ENCODE results near the gene UNC13B. TPM values are rescaled to one million over a fixed set of nuclear protein-coding genes. Genes with fewer than 3 reads are reported as not detected.

Gene UNC13B
- total RNA-seq, 1 donor from 2014 or later, result 30.5 TPM

DNA sequence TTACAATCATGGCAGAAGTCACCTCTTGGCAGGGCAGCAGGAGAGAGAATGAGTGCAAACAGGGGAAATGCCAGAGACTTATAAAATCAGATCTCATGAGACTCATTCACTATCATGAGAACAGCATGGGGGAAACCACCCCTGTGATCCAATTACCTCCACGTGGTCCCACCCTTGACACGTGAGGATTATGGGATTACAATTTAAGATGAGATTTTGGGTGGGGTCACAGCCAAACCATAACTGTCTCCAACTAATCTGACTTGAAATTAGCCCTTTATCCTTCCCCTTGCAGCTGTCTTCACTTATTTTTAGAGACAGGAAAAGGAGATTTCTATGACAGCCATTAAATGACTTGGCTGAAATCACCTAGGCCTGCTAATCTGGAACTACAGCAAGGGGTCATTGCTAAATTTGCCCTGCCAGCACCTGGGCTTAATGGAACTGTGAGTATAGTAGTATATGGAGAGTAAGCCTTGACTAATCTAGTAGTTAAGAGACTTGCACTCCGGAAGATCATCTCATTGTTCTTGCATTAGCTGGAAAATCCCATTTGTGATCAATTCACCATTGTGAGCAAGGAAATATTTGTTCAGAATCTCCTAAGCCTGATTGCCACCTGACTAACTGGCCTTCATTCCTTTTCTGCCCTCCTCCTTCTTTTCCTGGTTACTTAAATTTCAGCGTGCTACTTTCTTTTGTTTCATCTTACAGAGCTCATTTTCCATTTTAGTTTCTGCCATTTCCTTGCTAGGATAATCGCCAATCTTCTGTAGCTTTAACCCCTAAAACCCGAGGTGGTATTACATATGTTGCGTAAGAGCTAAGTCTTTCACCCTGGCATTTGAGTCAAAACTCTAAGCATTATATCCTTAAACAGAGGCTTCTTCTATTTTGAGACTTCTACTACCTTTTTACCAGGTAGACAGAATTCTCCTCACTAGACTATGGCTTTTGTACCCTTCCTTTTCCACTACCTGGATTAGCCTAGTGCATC, 262.8 kb downstream of the UNC13B start:
- H3K79me2 ChIP-seq (ENCODE audit: insufficient read depth, low read length), result no peaks in the 10 kb centered on the region
- Mint-ChIP-seq H3K27ac (ENCODE audit: unreplicated experiment) (no peak overlapping the region), H3K4me3 (ENCODE audit: unreplicated experiment) (no peak overlapping the region), H3K4me1 (ENCODE audit: low read depth, unreplicated experiment) (peaks cover 3% of the 10 kb centered on the region), H3K36me3 (ENCODE audit: low read depth, unreplicated experiment) (no peaks in the 10 kb centered on the region), H3K9me3 (ENCODE audit: unreplicated experiment) (peaks cover 4% of the 10 kb centered on the region), H3K27me3 (ENCODE audit: low read depth, unreplicated experiment) (peaks cover 5% of the 10 kb centered on the region)
- H2AFZ ChIP-seq (ENCODE audit: low read depth, low read length), result no peak overlapping the region
- H3K9me3 ChIP-seq (ENCODE audit: insufficient read depth, low read depth, low read length), result no peaks in the 10 kb centered on the region
- no peak overlapping the region for H3K4me2 ChIP-seq (ENCODE audit: low read length)
- no peaks in the 10 kb centered on the region for H3K27me3 ChIP-seq (ENCODE audit: insufficient read depth, low read length)
- no peaks in the 10 kb centered on the region for H3K36me3 ChIP-seq (ENCODE audit: insufficient read depth, low read length)
- H3K9ac ChIP-seq (ENCODE audit: low read length), result no peak overlapping the region
- DNase-seq (ENCODE audit: low read depth) (no peak), FAIRE-seq (no peak)
- TF ChIP-seq, protein P1, sequence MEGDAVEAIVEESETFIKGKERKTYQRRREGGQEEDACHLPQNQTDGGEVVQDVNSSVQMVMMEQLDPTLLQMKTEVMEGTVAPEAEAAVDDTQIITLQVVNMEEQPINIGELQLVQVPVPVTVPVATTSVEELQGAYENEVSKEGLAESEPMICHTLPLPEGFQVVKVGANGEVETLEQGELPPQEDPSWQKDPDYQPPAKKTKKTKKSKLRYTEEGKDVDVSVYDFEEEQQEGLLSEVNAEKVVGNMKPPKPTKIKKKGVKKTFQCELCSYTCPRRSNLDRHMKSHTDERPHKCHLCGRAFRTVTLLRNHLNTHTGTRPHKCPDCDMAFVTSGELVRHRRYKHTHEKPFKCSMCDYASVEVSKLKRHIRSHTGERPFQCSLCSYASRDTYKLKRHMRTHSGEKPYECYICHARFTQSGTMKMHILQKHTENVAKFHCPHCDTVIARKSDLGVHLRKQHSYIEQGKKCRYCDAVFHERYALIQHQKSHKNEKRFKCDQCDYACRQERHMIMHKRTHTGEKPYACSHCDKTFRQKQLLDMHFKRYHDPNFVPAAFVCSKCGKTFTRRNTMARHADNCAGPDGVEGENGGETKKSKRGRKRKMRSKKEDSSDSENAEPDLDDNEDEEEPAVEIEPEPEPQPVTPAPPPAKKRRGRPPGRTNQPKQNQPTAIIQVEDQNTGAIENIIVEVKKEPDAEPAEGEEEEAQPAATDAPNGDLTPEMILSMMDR (IDR thresholded peaks at IDR 0.05; ENCODE audit: insufficient read depth, low read depth, low read length), result no peak
- TF ChIP-seq EZH2 (IDR thresholded peaks at IDR 0.05; ENCODE audit: insufficient read depth, low read length), result no peak
- H3K4me1 ChIP-seq (ENCODE audit: insufficient read depth, low read length), result no peaks in the 10 kb centered on the region
- no peak overlapping the region for H3K4me3 ChIP-seq (ENCODE audit: insufficient read depth, low read depth, low read length)
- no peak overlapping the region for H3K27ac ChIP-seq (ENCODE audit: low read depth, low read length)
- H4K20me1 ChIP-seq (ENCODE audit: insufficient read depth, low read length), result no peaks in the 10 kb centered on the region

DNA sequence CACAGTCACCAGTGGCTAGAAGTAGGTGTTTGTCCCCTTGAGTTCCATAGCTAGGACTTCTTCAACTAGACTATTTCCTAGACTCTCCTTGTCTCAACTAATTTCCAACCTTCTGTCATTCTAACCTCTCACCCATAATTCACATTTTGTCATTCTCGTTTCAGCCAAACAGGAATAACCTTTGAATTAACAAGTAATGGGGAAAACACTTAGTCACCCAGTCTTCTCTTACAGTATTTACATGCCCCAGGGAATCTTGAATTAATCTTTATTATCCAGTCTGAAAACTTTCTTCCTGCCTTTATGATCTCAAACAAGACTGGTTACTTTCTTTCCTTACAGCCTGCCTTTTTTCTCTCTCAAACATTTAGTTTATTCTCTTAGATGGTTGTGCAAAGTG, 264.8 kb downstream of the UNC13B start:
- no peaks in the 10 kb centered on the region for H3K36me3 ChIP-seq (ENCODE audit: insufficient read depth, low read length)
- H3K27me3 ChIP-seq (ENCODE audit: insufficient read depth, low read length), result no peaks in the 10 kb centered on the region
- Mint-ChIP-seq H3K9me3 (ENCODE audit: unreplicated experiment) (peaks cover 4% of the 10 kb centered on the region), H3K4me1 (ENCODE audit: low read depth, unreplicated experiment) (peaks cover 3% of the 10 kb centered on the region), H3K36me3 (ENCODE audit: low read depth, unreplicated experiment) (no peaks in the 10 kb centered on the region), H3K4me3 (ENCODE audit: unreplicated experiment) (no peak overlapping the region), H3K27ac (ENCODE audit: unreplicated experiment) (no peak overlapping the region), H3K27me3 (ENCODE audit: low read depth, unreplicated experiment) (peaks cover 5% of the 10 kb centered on the region)
- no peak overlapping the region for H3K4me3 ChIP-seq (ENCODE audit: insufficient read depth, low read depth, low read length)
- no peak overlapping the region for H2AFZ ChIP-seq (ENCODE audit: low read depth, low read length)
- no peaks in the 10 kb centered on the region for H3K4me1 ChIP-seq (ENCODE audit: insufficient read depth, low read length)
- H3K9ac ChIP-seq (ENCODE audit: low read length), result no peak overlapping the region
- no peak overlapping the region for H3K27ac ChIP-seq (ENCODE audit: low read depth, low read length)
- no peak for DNase-seq (ENCODE audit: low read depth)
- FAIRE-seq, result no peak
- TF ChIP-seq, protein P1 (IDR thresholded peaks at IDR 0.05; ENCODE audit: insufficient read depth, low read depth, low read length), result no peak
- TF ChIP-seq EZH2 (IDR thresholded peaks at IDR 0.05; ENCODE audit: insufficient read depth, low read length), result no peak
- no peaks in the 10 kb centered on the region for H3K9me3 ChIP-seq (ENCODE audit: insufficient read depth, low read depth, low read length)
- no peaks in the 10 kb centered on the region for H4K20me1 ChIP-seq (ENCODE audit: insufficient read depth, low read length)
- no peaks in the 10 kb centered on the region for H3K79me2 ChIP-seq (ENCODE audit: insufficient read depth, low read length)
- H3K4me2 ChIP-seq (ENCODE audit: low read length), result no peak overlapping the region

DNA sequence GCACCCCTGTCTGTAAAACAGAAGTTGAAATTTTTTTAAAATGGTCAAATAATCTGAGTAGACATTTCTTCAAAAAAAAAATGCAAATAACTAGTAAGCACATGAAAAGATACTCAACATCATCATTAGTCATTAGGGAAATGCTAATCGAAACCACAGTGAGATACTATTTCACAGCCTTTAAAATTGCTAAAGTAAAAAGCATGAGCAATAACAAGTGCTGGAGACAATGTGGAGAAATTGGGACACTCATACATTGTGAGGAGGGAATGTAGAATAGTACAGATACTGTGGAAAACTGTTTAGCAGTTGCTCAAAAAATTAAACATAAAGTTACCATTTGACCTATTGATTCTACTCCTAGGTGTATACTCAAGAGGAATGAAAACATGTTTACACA, 269.7 kb downstream of the UNC13B start:
- H3K4me3 Mint-ChIP-seq (ENCODE audit: unreplicated experiment), result no peak overlapping the region
- Histone ChIP-seq H3K9ac (ENCODE audit: low read length) (no peak overlapping the region), H3K79me2 (ENCODE audit: insufficient read depth, low read length) (no peaks in the 10 kb centered on the region), H3K36me3 (ENCODE audit: insufficient read depth, low read length) (no peaks in the 10 kb centered on the region), H3K27me3 (ENCODE audit: insufficient read depth, low read length) (no peaks in the 10 kb centered on the region), H3K4me1 (ENCODE audit: insufficient read depth, low read length) (no peaks in the 10 kb centered on the region), H4K20me1 (ENCODE audit: insufficient read depth, low read length) (no peaks in the 10 kb centered on the region), H3K27ac (ENCODE audit: low read depth, low read length) (no peak overlapping the region), H3K4me3 (ENCODE audit: insufficient read depth, low read depth, low read length) (no peak overlapping the region), H3K9me3 (ENCODE audit: insufficient read depth, low read depth, low read length) (no peaks in the 10 kb centered on the region), H3K4me2 (ENCODE audit: low read length) (no peak overlapping the region), H2AFZ (ENCODE audit: low read depth, low read length) (no peak overlapping the region)
- FAIRE-seq (peak; percentile 34), DNase-seq (ENCODE audit: low read depth) (no peak)
- H3K9me3 Mint-ChIP-seq (ENCODE audit: unreplicated experiment), result peaks cover 4% of the 10 kb centered on the region
- H3K27ac Mint-ChIP-seq (ENCODE audit: unreplicated experiment), result no peak overlapping the region
- no peaks in the 10 kb centered on the region for H3K4me1 Mint-ChIP-seq (ENCODE audit: low read depth, unreplicated experiment)
- H3K36me3 Mint-ChIP-seq (ENCODE audit: low read depth, unreplicated experiment), result no peaks in the 10 kb centered on the region
- H3K27me3 Mint-ChIP-seq (ENCODE audit: low read depth, unreplicated experiment), result peaks cover 15% of the 10 kb centered on the region
- TF ChIP-seq, protein P1 (IDR thresholded peaks at IDR 0.05; ENCODE audit: insufficient read depth, low read depth, low read length), result no peak

Measured in astrocyte (in vitro differentiated cells and primary cell).